GM19351 (cell line): ENCODE data around the gene MPZL3.

Source experiments
- ATAC-seq: cut with Tn5 transposase; IDR thresholded peaks from one replicate; pipeline ENCODE4 v1.9.1; 2021; ENCODE audit warnings: mild to moderate bottlenecking, moderate library complexity; ENCODE audit not compliant: unreplicated experiment

The MPZL3 gene

GRCh38 chr11:118265954-118266353 is 13.8 kb upstream of the MPZL3 start:
- ATAC-seq: no peak

DNA sequence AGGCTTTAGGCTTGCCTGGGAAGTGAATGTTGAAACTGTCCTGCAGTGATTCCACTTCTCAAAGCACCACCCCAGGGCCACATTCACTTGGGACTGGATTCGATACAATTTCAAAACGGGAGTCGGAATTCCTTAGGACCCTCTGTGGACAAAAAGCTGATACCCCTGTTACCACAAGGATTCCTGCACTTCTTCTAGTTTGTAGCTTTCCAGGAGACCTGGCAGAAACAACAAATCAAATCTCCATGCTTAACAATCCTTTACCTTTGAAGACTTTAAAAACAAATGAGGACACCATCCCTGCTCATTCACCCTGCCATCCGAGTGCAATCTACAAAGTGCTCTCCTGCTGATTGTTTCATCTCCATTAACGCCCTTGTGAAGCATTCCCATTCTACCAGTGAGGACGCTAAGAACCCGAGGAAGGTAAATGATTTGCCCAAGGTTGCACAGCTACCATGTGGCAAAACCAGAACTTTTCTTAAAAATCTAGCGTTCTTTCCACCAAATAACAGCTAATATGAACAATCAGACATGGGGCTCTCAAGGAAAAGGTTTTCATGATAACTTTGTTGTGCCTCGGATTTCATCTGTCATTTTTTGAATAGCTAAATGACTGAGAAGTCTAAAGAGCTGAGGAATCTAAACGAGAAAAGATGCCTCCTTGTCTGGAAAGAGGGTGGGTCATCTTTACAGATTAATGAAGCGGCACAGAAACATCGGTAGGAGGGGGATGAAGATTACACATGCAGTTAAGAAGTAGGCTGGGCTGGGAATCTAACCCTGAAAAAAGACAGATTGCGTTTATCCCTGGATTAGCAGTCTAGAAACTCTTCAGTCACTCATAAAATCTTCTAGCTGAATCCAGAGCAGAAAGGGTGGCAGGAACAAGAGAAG is 12.7 kb upstream of the MPZL3 start:
- no peak for ATAC-seq

- ATAC-seq: no peak
Observed at GRCh38 chr11:118263695-118264568, 11.8 kb upstream of the MPZL3 start, which contains the start of gene MPZL2. Gene MPZL2 (minus strand): TSS chr11:118264297. CDS start chr11:118264153, 144 bp downstream.

GRCh38 chr11:118263112-118263511 is 10.9 kb upstream of the MPZL3 start:
- no peak for ATAC-seq

DNA sequence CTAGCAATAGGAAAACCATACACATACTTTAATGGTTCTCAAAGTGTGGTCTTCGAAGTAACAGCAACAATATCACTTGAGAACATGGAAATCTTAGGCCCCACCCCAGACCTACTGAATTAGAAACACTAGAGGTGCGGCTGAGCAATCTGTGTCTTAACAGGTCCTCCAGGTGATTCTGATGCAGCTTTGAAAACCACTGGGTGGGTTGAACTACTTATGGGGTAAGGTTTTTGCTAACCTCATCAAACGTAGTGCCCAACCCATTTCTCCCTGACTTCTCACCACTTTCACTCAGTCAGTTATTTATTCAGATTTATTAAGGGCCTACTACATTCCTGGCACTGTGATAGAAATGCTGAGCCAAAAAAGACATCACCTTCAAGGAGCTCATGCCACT is 8.2 kb upstream of the MPZL3 start:
- ATAC-seq: no peak

- ATAC-seq: no peak
Observed at GRCh38 chr11:118259138-118259537, 7.0 kb upstream of the MPZL3 start.

DNA sequence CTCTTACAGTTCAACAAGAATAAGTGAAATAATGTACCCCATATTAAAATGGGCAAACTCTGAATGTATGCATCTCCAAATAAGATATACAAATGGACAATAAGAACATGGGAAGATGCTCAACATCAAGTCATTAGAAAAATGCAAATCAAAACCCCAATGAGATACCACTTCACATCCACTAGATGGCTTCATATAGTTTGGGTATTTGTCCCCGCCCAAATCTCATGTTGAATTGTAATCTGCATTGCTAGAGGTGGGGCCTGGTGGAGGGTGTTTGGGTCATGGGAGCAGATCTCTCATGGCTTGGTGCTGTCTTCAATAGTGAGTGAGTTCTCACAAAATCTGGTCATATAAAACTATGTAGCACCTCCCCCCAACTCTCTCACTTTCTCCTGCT is 6.2 kb upstream of the MPZL3 start:
- no peak for ATAC-seq

DNA sequence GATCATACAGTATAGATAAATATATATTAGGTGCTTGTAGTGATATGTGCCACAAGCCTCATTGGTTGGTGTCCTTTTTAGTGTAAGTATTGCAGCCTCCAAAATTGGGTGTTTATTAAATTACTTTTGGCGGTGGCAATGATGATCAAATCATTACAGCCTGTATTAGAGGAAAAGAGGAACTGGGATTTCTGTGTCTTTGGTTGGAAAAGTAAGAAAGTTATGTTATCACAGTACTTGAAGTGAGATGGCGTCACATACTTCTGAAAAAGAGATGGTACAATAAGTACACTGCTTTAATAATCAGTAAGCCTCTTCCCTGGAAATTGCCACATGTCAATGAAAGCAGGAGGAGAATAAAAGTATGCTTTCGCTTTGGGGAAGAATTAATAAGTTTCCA is 523 bp upstream of the MPZL3 start:
- ATAC-seq: no peak

DNA sequence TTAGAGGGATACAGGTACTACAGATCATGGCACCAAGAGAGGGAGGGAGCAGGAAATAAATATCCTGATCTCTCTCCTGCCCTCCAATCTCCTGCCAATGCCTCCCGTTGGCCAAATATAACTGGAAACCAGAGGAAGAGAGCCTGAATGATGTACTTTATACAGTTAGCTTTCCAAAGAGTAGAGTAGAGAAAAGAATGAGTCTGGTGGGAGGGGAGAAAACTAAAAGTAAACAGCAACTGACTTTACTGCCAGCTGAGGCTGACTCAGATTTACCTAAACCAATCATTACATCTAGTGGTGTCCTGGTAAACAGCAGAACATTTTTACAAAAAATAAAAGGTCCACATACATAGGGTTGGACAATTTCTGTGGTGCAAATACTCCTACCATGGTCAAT is 5.1 kb downstream of the MPZL3 start:
- no peak for ATAC-seq

DNA sequence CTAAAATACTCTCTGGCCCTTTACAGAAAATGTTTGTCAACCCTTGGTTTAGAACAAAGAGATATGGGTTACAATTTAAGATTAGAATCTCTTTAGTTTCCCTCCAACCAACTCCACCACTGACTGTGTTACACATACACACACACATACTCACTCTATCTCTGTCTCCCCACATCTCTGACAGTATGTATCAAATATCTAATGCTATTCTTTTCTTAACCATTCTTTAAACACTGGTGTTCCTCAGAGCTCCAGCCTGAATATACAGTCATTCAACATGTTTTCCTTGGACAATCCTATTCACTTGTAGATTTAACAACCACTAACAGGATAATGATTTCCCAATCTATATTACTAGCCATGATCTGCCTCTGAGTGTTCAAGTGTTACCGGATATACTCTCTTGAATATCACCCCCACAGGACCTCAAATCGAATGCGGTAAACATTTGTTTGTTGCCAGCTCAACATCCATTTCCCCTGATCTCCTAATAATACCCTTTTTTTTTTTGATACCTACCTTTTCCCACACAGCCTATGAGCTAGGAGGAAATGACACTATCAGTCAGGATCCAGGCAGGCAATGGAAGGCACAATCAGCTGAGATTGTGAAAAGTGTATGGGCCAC is 6.1 kb downstream of the MPZL3 start:
- ATAC-seq: no peak

- ATAC-seq: no peak
Observed at GRCh38 chr11:118243993-118244762, 8.0 kb downstream of the MPZL3 start.

DNA sequence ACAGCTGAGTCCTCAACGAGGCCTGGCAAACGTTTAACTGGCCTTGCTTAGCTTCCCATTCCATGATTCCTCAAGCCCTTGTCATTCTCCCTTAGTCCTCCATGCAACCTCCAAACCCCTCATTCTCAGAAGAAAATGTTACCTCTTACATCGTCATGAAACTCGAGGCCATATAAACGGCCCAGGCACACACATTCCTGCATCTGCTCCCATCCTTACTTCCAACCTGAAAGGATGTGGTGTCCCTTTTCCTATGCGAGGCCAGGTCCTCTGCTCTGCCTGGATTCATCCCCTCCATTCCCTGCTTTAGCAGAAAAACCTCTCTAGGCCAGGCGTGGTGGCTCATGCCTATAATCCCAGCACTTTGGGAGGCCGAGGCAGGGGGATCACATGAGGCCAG is 9.0 kb downstream of the MPZL3 start:
- no peak for ATAC-seq

- no peak for ATAC-seq
Observed at GRCh38 chr11:118241764-118242098, 10.4 kb downstream of the MPZL3 start.

DNA sequence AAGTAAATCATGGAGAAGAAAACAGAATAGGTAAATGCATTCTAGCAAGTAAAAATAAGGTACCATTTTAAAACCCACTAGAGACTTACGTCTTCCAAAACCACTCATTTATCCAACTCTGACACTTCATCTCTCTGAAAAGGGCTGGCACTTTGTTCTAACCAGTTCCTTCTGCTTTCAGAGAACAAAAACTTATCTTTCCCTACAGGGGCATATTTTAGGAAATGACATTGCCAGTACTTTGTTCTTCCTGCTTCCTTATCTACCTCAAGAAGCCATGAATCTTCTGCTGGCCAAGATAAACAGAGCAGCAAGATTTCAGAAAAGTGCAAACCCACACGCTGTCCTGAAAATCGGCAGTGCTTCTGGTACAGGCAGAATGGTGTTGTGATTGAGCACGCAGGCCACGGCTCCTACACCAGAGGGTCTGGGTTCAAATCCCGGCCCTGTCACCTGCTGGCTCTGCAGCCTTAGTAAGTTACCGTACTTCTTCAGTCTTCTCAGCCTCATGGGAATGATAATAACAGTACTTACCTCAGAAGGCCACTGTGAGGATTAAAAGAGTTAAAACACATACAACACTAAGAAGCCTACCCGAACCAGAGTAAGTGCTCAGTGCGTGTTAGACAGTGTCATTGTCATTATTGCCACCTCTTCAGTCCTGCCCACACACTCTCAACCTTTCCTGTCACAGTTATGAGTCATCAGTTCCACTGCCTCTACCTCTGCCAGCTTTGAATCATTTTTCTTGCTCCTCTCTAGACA is 11.0 kb downstream of the MPZL3 start:
- peak; percentile 81 for ATAC-seq

GRCh38 chr11:118239509-118240205 is 12.5 kb downstream of the MPZL3 start:
- no peak for ATAC-seq

DNA sequence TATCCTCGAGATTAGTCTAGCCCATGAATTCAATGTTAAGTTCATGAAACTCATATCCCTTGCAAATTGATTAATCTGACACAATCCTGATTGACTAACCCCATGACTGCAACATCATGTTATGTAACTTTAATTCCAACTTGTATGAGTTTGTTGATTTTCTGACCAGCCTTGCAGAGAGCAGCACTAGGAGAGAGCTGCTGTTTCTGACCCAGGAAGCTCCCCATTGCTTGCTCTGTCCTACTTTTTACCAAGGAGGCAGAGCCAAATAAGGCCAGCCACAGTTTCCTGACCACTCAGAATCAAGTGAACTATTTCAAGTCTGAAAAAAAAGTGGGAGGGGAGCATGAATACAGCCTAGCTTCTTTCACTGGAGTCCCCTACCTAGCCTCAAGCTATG is 13.2 kb downstream of the MPZL3 start:
- no peak for ATAC-seq

- no peak for ATAC-seq
Observed at GRCh38 chr11:118238421-118238820, 13.7 kb downstream of the MPZL3 start.

DNA sequence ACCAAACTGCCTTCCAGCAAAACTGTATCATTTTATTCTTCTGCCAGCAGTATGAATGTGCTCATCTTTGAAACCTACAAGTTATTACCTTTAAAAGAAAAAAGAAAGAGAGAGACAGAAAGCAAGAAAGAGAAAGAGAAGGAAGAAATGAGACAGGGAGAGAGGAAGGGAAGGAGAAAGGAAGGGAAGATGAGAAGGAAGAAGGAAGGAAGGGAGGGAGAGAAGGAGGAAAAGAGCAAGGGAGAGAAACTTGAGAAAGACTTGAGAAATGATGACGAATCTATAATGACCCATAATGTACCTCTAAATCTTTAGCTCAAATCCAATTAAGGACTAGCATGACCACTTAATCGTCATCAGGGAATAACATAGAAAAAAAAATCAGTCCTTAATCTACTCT is 16.0 kb downstream of the MPZL3 start:
- no peak for ATAC-seq

DNA sequence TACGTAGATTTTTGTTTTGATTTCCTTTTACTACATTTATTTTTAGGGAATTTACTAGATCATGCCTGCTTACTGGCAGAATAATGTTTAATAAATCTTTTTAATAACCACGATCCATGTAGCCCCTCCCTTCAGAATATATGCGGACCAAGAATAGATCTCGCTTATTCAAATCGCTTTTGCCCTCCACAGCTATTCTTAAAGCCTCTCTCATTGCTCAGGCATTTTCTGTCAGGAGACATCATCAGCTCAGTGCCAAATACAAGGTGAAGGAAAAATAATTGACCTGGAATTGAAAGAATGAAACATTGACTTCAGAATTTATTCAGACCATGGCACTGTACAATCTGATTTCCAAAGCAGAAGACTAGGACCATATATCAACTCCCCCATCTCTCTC is 17.3 kb downstream of the MPZL3 start:
- ATAC-seq: no peak
